Brain microvascular endothelial cell (primary cell): Measurements from ENCODE around the gene GLYR1.

ENCODE experiments used
- DNase-seq: peaks from one replicate; pipeline ENCODE4 v3.0.0-alpha.2; 2020
- H3K27ac ChIP-seq: fragments of 250-450 bp; sonication (Bioruptor Pico); 2 replicates; pipeline ENCODE4 v1.5.1; 2020; ENCODE audit warnings: mild to moderate bottlenecking, moderate library complexity
- H3K27me3 ChIP-seq: fragments of 250-450 bp; sonication (Bioruptor Pico); replicated peaks from 2 replicates; pipeline ENCODE4 v1.5.1; 2020; ENCODE audit warnings: mild to moderate bottlenecking
- H3K36me3 ChIP-seq: fragments of 250-450 bp; sonication (Bioruptor Pico); replicated peaks from 2 replicates; pipeline ENCODE4 v1.5.1; 2020; ENCODE audit warnings: mild to moderate bottlenecking
- H3K4me3 ChIP-seq: 2 replicates; pipeline ENCODE4 v1.5.1; 2011; ENCODE audit warnings: low read depth, mild to moderate bottlenecking, control low read depth, low read length, moderate library complexity
- CTCF ChIP-seq: IDR thresholded peaks from 2 replicates; pipeline ENCODE4 v1.5.1; 2011; ENCODE audit warnings: low read depth, mild to moderate bottlenecking, moderate library complexity, low read length, control low read depth, inconsistent platforms; ENCODE audit errors: missing control alignments
- in situ Hi-C: cut with HindIII; loops from 2 replicates; pipeline ENCODE4 v1.10.0; 2017; ENCODE audit warnings: low sequenced_read_pairs, low pct_ligation_motif_present

GLYR1 gene

GRCh38 chr16:4876646-4877379, 29.7 kb upstream of the GLYR1 start:
- no peak for TF ChIP-seq CTCF
- DNase-seq, result no peak
- H3K36me3 ChIP-seq, result peaks cover 80% of the 10 kb centered on the region
- no peaks in the 10 kb centered on the region for H3K27me3 ChIP-seq
- no peak overlapping the region for H3K27ac ChIP-seq
- in situ Hi-C loops, result no loop called here
- no peak overlapping the region for H3K4me3 ChIP-seq

- Histone ChIP-seq H3K4me3 (no peak overlapping the region), H3K27ac (no peak overlapping the region), H3K27me3 (no peaks in the 10 kb centered on the region), H3K36me3 (peaks cover 79% of the 10 kb centered on the region)
- in situ Hi-C loops, result no loop called here
- DNase-seq, result no peak
- TF ChIP-seq CTCF, result no peak
Measured at GRCh38 chr16:4874666-4875065, 27.6 kb upstream of the GLYR1 start.

- in situ Hi-C loops, result no loop called here
- peaks cover 72% of the 10 kb centered on the region for H3K36me3 ChIP-seq
- no peak for TF ChIP-seq CTCF
- no peak overlapping the region for H3K27ac ChIP-seq
- H3K27me3 ChIP-seq, result no peaks in the 10 kb centered on the region
- DNase-seq, result no peak
- no peak overlapping the region for H3K4me3 ChIP-seq
Measured at GRCh38 chr16:4873091-4873490, 26.0 kb upstream of the GLYR1 start.

- H3K27ac ChIP-seq, result no peak overlapping the region
- DNase-seq, result no peak
- no peak for TF ChIP-seq CTCF
- H3K4me3 ChIP-seq, result no peak overlapping the region
- in situ Hi-C loops, result no loop called here
- H3K27me3 ChIP-seq, result no peaks in the 10 kb centered on the region
- H3K36me3 ChIP-seq, result peaks cover 57% of the 10 kb centered on the region
Measured at GRCh38 chr16:4871071-4871470, 24.0 kb upstream of the GLYR1 start.

GRCh38 chr16:4870138-4870671, 23.1 kb upstream of the GLYR1 start:
- no peak overlapping the region for H3K4me3 ChIP-seq
- in situ Hi-C loops, result no loop called here
- no peak overlapping the region for H3K27ac ChIP-seq
- DNase-seq, result no peak
- peaks cover 49% of the 10 kb centered on the region for H3K36me3 ChIP-seq
- no peaks in the 10 kb centered on the region for H3K27me3 ChIP-seq
- no peak for TF ChIP-seq CTCF

- Histone ChIP-seq H3K27ac (no peak overlapping the region), H3K4me3 (no peak overlapping the region), H3K27me3 (no peaks in the 10 kb centered on the region), H3K36me3 (peaks cover 39% of the 10 kb centered on the region)
- TF ChIP-seq CTCF, result no peak
- in situ Hi-C loops, result no loop called here
- DNase-seq, result no peak
Measured at GRCh38 chr16:4869147-4869805, 22.2 kb upstream of the GLYR1 start.
